IPS-15b (cell line): ENCODE data around the gene PLP1.
"Not testable (repeated sequence)": the region's sequence is repeated elsewhere in the genome, so short reads cannot be mapped to it uniquely, and the experiment has no call there.

Source experiments
- H3K27me3 ChIP-seq: one replicate; pipeline ENCODE4 v1.6.1; 2013; ENCODE audit warnings: low read length; ENCODE audit not compliant: control insufficient read depth, insufficient read depth
- H3K36me3 ChIP-seq: one replicate; pipeline ENCODE4 v1.6.1; 2013; ENCODE audit warnings: low read length; ENCODE audit not compliant: control insufficient read depth, insufficient read depth
- H3K4me1 ChIP-seq: one replicate; pipeline ENCODE4 v1.6.1; 2013; ENCODE audit warnings: mild to moderate bottlenecking, low read length; ENCODE audit not compliant: control insufficient read depth, insufficient read depth
- H3K4me3 ChIP-seq: one replicate; pipeline ENCODE4 v1.5.1; 2013; ENCODE audit warnings: low read depth, low read length
- H3K9ac ChIP-seq: one replicate; pipeline ENCODE4 v1.6.1; 2013; ENCODE audit warnings: low read depth, mild to moderate bottlenecking, low read length
- H3K9me3 ChIP-seq: one replicate; pipeline ENCODE4 v1.6.1; 2013; ENCODE audit warnings: mild to moderate bottlenecking, low read length; ENCODE audit not compliant: control insufficient read depth, insufficient read depth

The PLP1 gene

DNA sequence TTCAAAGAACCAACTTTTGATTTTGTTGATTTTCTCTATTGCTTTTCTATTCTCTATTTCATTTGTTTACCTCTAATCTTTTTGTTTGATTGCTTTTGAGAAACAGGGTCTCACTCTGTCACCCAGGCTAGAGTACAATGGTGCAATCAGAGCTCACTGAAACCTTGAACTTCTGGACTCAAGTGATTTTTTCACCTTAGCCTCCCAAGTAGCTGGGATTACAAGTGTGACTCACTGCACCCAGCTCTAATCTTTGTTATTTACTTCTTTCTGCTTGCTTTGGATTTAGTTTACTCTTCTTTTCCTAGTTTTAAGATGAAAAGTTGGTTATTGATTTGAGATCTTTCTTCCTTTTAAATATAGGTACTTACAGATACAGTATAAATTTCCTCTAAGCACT lies 29.2 kb downstream of the PLP1 start:
- H3K4me1 ChIP-seq = no peaks in the 10 kb centered on the region
- no peak overlapping the region for H3K9ac ChIP-seq
- no peaks in the 10 kb centered on the region for H3K9me3 ChIP-seq
- H3K4me3 ChIP-seq = no peak overlapping the region
- no peaks in the 10 kb centered on the region for H3K27me3 ChIP-seq
- no peaks in the 10 kb centered on the region for H3K36me3 ChIP-seq

DNA sequence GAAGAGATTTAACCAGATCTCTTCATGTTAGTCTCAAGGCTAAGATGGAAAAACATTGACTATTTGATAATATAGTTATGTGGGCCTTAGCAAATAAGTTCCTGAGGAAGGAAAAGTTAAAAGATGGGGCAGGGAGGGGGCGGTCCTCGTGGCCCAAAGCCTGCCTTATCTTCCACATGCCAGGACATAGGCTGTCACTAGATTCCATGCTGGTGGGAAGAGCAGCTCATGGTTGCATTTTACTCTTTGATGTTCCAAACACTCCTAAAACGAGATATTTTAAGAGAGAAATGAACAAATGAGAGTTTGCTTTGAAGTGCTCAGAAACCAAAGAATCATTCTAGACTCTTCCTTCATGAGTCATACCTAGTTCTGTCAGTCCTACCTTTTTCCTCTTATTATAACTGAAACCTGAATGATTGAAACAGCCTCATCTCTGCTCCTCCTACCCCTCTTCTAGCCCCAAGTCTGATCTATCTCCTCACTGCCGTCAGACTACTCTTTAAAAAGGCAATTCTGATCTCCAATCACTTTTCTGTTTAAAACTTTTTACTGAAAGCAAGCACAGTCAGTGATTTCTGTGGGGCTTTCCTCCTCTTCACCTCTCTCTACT lies 30.3 kb downstream of the PLP1 start:
- no peaks in the 10 kb centered on the region for H3K9me3 ChIP-seq
- H3K27me3 ChIP-seq = no peaks in the 10 kb centered on the region
- no peak overlapping the region for H3K9ac ChIP-seq
- no peaks in the 10 kb centered on the region for H3K36me3 ChIP-seq
- H3K4me1 ChIP-seq = no peaks in the 10 kb centered on the region
- no peak overlapping the region for H3K4me3 ChIP-seq

DNA sequence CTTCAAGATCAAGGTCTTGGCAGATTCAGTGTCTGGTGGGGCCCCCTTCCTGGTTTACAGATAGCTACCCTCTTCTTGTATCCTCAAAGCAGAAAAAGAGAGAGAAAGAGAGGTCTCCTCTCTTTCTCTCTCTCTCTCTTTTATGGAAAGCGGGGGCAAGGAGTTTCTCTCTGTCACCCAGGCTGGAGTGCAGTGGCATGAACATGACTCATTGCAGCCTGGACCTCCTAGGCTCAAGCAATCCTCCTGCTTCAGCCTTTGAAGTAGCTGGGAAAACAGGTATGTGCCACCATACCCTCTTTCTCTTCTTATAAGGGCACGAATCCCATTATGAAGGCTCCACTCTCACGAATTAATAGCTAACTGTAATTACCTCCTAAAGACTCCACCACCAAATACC lies 35.2 kb downstream of the PLP1 start:
- Histone ChIP-seq H3K4me1 (no peaks in the 10 kb centered on the region), H3K9me3 (no peaks in the 10 kb centered on the region), H3K9ac (no peak overlapping the region), H3K27me3 (no peaks in the 10 kb centered on the region), H3K36me3 (no peaks in the 10 kb centered on the region), H3K4me3 (no peak overlapping the region)

DNA sequence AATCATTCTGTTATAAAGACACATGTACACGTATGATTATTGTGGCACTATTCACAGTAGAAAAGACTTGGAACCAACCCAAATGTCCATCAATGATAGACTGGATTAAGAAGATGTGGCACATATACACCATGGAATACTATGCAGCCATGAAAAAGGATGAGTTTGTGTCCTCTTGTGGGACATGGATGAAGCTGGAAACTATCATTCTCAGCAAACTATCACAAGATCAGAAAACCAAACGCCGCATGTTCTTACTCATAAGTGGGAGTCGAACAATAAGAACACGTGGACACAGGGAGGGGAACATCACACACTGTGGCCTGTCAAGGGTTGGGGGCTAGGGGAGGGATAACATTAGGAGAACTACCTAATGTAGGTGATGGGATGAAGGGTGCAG lies 40.5 kb downstream of the PLP1 start:
- not testable (repeated sequence) for H3K4me1 ChIP-seq, H3K36me3 ChIP-seq, H3K4me3 ChIP-seq, H3K27me3 ChIP-seq, H3K9me3 ChIP-seq, H3K9ac ChIP-seq

DNA sequence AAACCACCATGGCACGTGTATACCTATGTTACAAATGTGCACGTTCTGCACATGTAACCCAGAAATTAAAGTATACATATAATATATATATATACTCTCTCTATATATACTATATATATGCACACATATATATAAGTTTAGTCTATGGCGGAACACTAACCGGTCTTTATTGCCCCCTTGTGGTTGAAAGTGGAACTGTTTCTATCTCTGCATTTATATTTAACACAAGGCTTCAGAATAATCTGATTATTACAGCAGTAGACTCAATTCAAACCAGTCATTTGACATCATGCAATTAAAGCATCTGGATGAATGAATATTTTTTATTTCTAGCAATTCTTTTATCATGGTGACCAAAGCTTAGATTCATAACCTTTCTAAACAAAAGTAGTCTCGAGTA lies 40.9 kb downstream of the PLP1 start:
- no peaks in the 10 kb centered on the region for H3K27me3 ChIP-seq
- H3K36me3 ChIP-seq = no peaks in the 10 kb centered on the region
- no peak overlapping the region for H3K9ac ChIP-seq
- H3K9me3 ChIP-seq = no peaks in the 10 kb centered on the region
- no peaks in the 10 kb centered on the region for H3K4me1 ChIP-seq
- no peak overlapping the region for H3K4me3 ChIP-seq

DNA sequence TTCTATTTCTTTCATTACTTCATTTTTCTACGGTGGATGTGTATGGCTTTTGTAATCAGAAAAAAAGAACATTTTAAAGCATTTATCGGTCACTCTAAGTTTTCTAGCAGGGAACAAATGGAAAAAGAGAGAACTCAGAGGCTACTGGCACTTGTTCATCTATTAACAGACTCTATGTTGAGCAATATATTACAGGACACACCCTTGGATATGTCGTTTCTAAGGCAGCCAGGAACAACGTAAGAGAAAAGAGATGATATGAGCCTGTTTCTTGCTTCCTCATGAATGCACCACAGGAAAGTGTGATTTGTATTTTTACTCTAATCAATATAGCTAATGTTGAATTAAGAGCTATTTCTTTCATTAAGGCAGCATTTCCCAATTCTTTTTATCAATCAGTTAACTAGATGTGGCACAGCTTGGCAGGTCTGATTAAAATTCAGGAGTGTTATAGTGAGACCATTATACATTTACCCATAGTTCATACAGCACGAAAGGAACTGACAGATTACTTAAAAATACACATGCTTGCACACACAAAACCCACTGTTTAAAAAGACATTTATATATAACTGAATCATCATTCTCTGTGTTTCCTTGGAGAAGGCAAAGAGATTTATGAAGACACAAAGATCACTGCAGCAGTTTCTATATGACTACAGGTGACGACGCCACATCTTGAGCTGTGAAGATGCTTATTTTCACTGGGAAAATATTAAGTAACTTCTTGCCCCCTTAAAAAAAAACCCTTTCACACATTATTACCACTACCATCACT lies 42.4 kb downstream of the PLP1 start:
- Histone ChIP-seq H3K4me1 (no peaks in the 10 kb centered on the region), H3K36me3 (no peaks in the 10 kb centered on the region), H3K4me3 (no peak overlapping the region), H3K9ac (no peak overlapping the region), H3K27me3 (no peaks in the 10 kb centered on the region), H3K9me3 (no peaks in the 10 kb centered on the region)

DNA sequence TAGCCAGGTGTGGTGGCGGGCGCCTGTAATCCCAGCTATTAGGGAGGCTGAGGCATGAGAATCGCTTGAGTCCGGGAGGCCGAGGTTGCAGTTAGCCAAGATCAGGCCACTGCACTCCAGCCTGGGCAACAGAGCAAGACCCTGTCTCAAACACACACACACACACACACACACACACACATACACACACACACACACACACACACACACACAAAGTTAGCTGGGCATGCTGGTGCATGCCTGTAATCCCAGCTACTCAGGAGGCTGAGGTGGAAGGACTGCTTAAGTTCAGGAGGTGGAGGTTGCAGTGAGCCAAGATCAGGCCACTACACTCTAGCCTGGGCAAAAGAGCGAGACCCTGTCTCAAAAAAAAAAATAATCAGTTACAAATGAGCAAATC lies 44.2 kb downstream of the PLP1 start:
- H3K4me1 ChIP-seq, H3K36me3 ChIP-seq, H3K27me3 ChIP-seq, H3K9me3 ChIP-seq, H3K9ac ChIP-seq, H3K4me3 ChIP-seq: not testable (repeated sequence)

DNA sequence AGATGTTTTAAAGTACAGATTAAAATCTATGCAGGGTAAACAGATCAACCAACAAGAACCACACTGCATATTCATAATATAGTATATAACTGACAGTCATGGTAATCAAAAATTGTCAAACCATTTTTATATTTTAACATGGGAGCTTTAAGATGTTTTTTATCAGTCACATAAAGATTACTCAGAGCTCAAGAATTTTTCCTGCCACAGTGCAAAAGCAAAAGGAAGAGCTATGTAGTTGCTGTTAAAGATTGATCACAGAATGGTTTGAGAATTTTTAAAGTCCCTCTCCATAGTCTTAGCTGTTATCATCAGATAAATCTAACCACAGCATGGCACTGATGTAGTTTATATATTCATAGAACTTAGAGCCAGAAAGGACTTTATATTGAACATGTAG lies 47.0 kb downstream of the PLP1 start:
- peaks cover 15% of the 10 kb centered on the region for H3K27me3 ChIP-seq
- H3K36me3 ChIP-seq = no peaks in the 10 kb centered on the region
- H3K9ac ChIP-seq = no peak overlapping the region
- no peak overlapping the region for H3K4me3 ChIP-seq
- no peaks in the 10 kb centered on the region for H3K4me1 ChIP-seq
- no peaks in the 10 kb centered on the region for H3K9me3 ChIP-seq

DNA sequence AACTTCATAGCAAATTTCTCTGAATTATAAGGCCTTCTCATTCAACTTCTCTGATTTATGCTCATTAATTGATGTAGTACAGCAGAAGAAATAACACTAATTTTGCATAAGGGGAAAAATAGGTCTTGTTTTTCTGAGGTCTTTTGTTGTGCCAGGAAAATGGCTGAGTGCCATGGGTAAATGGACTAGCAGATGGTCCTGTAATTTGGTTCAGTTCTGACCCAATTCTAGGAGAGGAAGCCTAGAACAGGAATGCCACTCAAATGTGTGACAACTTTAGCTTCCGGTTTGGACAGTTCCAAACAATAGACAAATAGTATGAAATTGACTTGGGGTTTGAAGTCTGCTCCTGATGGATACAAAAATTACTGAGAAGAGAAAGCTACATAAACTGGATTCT lies 49.2 kb downstream of the PLP1 start:
- H3K9ac ChIP-seq = no peak overlapping the region
- H3K36me3 ChIP-seq = no peaks in the 10 kb centered on the region
- H3K27me3 ChIP-seq = peaks cover 33% of the 10 kb centered on the region
- no peak overlapping the region for H3K4me3 ChIP-seq
- no peaks in the 10 kb centered on the region for H3K9me3 ChIP-seq
- no peaks in the 10 kb centered on the region for H3K4me1 ChIP-seq

DNA sequence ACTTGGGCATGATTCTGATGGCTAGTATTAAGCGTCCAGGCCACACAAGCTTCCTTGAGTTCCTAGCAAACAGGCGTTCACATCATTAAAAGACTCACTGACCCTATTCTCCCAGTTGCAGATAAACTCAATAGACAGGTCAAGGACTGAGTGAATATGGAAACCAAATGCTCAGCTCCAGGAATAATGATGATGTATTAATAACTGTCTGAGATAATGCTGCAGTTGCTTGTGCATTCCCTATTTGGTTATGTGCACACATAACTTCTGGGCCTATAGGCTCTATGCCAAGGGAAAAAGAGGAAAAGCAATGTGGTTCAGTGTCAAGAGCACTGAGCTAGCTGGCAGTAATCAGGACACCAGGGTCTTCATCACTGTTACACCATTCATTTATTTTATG lies 51.9 kb downstream of the PLP1 start:
- H3K9me3 ChIP-seq = no peaks in the 10 kb centered on the region
- no peak overlapping the region for H3K9ac ChIP-seq
- H3K36me3 ChIP-seq = no peaks in the 10 kb centered on the region
- H3K4me3 ChIP-seq = no peak overlapping the region
- H3K4me1 ChIP-seq = peaks cover 4% of the 10 kb centered on the region
- H3K27me3 ChIP-seq = peaks cover 51% of the 10 kb centered on the region

DNA sequence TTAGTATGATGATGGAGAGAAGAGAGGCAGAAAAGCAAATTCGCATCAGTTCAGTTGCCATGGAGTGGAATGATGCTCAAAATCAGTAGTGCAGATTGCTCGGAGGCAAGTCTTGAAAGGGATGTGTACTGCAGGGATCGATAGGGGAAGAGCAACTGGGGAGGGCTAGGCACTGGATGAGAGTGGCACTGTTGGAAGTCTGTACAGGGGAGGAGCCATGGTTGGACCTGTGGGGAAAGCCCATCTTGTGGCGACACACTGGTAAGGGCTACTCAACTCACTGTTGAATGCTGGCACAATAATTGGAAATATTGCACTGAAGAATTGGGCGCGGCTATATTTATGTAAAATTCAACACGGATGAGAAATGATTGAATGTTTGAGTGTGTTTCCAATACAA lies 54.2 kb downstream of the PLP1 start:
- no peaks in the 10 kb centered on the region for H3K36me3 ChIP-seq
- H3K27me3 ChIP-seq = peaks cover 54% of the 10 kb centered on the region
- H3K4me3 ChIP-seq = peak overlapping the region; percentile 85
- no peak overlapping the region for H3K9ac ChIP-seq
- no peaks in the 10 kb centered on the region for H3K9me3 ChIP-seq
- peaks cover 4% of the 10 kb centered on the region for H3K4me1 ChIP-seq

DNA sequence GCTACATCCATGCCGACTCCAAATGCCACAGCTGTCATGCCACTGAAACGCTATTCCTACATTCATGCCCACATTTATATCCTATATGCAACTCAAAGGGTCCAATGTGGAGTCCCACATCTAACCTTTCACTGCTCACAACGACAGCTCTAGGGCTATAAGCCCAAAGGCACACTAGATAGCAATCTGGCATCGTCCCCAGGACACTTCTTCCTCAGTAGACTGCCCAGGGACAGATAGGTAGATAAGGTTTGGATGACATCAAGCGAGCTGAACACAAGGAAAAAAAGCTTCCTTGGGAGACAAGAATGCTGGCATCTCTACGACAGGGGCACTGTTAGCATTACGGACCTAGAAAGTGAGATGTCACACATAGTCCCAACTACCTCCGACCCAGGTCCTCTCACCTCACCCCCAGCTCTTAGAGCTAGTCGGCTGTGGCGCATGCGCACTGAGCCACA lies 54.7 kb downstream of the PLP1 start:
- Histone ChIP-seq H3K9me3 (no peaks in the 10 kb centered on the region), H3K36me3 (no peaks in the 10 kb centered on the region), H3K4me3 (peak overlapping the region; percentile 85), H3K4me1 (peaks cover 4% of the 10 kb centered on the region), H3K27me3 (peaks cover 52% of the 10 kb centered on the region), H3K9ac (no peak overlapping the region)
